Measurements from ENCODE around the gene CARD11.

DNA sequence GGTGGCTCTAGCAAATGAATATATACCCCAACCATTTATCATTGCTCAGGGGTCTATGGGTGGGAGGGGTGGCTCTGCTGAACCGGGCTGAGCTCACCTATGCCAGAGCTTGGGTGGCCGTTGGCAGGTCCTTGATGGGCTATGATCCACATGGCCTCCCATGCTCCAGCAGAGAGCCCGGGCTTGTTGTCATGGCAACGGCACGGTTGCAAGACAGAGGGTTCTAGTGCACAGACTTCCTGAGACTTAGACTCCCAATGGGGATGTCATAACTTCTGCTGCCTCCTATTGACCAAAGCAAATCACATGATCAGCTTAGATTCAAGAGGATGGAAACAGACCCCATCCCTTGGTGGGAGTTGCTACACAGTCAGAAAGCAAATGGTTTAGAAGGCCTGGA lies 36.4 kb upstream of the CARD11 start:
- TF ChIP-seq POLR2AphosphoS5 (IDR thresholded peaks at IDR 0.05) = no peak
- TF ChIP-seq, protein P1, sequence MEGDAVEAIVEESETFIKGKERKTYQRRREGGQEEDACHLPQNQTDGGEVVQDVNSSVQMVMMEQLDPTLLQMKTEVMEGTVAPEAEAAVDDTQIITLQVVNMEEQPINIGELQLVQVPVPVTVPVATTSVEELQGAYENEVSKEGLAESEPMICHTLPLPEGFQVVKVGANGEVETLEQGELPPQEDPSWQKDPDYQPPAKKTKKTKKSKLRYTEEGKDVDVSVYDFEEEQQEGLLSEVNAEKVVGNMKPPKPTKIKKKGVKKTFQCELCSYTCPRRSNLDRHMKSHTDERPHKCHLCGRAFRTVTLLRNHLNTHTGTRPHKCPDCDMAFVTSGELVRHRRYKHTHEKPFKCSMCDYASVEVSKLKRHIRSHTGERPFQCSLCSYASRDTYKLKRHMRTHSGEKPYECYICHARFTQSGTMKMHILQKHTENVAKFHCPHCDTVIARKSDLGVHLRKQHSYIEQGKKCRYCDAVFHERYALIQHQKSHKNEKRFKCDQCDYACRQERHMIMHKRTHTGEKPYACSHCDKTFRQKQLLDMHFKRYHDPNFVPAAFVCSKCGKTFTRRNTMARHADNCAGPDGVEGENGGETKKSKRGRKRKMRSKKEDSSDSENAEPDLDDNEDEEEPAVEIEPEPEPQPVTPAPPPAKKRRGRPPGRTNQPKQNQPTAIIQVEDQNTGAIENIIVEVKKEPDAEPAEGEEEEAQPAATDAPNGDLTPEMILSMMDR (IDR thresholded peaks at IDR 0.05) = no peak
